Right hindlimb (tissue), 1 donor: Measurements from ENCODE around the gene ZNF831.

Source experiments
- DNase-seq: peaks from one replicate; pipeline ENCODE4 v3.0.0-alpha.2; 2018

Gene ZNF831

GRCh38 chr20:59157961-59158541 lies 5.6 kb upstream of the ZNF831 start:
- DNase-seq: no peak

- DNase-seq: no peak
Measured at GRCh38 chr20:59158673-59159072, 4.9 kb upstream of the ZNF831 start.

DNA sequence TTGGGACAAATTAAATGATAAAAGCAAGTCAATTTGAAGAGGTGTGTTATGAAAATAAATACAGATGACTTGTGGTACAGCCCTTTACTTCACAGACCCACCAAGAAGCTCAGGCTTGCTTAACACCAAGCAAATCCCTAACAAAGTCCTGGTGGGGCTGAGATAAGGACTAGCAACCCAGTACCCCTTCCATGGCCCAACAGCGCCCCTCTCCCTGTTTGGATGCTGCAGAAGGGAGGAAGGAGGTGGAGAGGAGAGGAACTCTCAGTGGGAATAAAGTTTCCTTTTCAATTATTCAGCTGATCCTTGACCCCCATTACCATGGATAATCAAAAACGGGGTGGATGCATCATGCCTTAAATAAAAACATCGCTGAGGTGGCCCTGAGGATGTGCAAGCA lies 4.5 kb upstream of the ZNF831 start:
- no peak for DNase-seq

DNA sequence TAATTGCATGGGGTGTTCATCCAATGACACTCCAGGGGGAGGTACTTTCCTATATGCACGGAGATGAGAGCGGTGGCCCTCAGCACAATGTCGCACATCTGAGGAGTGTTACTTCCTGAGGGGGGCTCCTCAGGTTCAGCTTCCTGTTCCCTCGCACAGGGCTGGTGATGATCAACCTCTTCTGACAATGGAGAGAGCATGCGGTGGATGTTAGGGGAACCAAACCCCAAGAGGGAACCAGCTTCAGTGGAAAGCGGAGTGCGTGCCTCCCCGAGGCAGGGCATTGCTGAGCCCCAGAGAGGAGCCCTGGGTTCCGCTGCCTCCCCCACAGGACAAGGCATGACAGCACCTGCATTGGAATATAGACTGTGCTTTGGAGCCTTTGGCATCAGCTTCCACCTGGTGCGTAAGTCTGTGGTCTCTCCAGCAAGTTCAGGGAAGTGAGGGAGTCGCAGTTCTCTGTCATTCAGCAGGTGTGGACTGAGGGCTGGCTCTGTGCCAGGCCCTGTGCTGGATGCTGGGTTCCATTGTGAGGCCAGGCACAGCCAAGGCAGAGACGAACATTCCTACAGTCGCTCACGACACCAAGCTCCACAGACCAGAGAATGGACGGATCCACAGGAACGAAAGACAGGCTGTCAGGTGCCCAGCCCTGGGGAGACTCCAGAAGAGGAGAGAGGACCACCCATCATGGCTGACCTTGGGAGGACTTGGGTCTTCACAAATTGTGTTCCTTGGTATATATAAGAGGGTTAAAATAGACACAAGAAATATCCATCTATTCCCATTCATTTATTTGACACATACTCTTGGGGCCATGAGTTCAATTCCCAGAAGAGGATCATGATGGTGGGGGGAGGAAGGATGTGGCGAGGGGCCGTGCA lies 3.9 kb upstream of the ZNF831 start:
- no peak for DNase-seq

GRCh38 chr20:59160389-59161115 lies 3.1 kb upstream of the ZNF831 start:
- DNase-seq: no peak

GRCh38 chr20:59161721-59162120 lies 1.9 kb upstream of the ZNF831 start:
- DNase-seq: no peak

- DNase-seq: no peak
Measured at GRCh38 chr20:59164686-59165391, 1.2 kb downstream of the ZNF831 start.

DNA sequence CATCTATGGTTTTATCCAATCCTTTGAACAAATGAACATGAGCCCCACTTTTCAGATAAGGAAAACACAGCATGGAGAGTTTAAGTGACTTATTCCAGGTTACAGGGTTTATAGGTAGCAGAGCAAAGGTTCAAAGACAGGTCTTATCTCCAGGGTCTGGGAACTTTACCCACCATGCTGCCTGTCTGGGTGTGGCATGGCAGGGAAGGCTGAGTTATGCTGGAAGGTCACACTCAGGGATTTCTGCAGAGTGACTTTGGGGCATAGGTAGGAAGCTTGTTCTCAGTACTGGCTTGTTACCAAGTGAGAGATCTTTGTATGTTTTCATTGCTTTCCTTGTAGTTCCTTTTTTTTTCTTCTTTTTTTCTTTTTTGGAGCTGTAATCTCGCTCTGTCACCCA lies 1.8 kb downstream of the ZNF831 start:
- no peak for DNase-seq

DNA sequence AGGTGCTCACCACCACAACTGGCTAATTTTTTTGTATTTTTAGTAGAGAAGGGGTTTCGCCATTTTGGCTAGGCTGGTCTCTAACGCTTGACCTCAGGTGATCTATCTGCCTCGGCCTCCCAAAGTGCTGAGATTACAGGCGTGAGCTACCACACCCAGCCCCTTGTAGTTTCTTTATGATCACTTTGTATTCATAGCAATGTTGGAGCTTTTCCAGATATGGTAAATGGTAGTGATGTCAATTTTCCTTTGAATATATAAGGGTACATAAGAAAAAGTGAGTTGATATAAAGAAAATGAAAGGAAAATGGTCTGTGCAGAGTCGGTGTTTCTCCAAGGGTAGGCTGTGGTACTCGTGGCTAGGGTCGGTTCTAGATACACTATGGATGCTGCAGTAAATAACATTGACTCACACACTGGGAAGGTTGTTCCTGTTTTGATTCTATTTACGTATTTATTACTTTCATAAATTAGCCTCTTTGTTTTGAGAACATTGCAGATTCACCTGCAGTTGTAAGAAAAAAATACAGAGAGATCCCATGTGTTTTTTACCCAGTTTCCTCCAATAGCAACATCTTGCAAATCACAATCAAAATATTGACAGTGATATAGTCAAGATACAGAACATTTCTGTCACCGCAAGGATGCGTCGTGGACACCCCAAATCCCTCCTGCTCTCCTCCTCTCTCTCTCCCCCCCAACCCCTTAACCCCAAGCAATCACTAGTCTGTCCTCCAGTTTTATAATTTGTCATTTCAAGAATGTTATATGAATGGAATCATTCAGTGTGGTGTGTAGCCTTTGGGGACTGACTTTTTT lies 2.5 kb downstream of the ZNF831 start:
- DNase-seq: no peak

GRCh38 chr20:59170406-59171349 lies 7.1 kb downstream of the ZNF831 start:
- DNase-seq: no peak

- DNase-seq: no peak
Measured at GRCh38 chr20:59171986-59172385, 8.4 kb downstream of the ZNF831 start.

DNA sequence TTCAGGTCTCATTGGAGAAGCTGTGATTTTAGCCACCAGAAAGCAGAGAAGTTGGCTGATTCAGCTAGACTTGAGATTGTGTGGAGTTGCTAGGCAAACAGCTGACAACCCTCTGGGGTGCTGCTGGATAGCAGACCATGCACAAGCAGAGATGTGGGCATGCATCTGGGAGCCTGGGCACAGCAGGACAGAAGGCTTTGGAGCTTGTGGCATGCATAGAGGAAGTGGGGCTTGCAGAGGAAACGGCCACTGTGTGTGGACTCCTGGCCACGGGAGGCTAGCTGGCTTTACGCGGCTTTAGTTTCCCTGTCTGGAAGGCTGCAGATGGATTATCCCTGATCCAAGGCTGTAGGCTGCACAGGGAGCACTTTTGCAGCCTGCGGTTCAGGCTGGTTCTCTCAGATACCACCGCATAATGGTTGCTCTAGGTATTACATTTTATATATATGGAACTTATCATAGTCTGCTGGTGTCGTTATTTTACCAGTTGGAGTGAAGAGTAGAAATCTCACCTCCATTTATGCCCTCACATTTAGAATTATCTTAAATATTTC lies 10.4 kb downstream of the ZNF831 start:
- DNase-seq: no peak

GRCh38 chr20:59175002-59175401 lies 11.4 kb downstream of the ZNF831 start:
- DNase-seq: no peak

GRCh38 chr20:59175861-59176260 lies 12.2 kb downstream of the ZNF831 start:
- DNase-seq: no peak

DNA sequence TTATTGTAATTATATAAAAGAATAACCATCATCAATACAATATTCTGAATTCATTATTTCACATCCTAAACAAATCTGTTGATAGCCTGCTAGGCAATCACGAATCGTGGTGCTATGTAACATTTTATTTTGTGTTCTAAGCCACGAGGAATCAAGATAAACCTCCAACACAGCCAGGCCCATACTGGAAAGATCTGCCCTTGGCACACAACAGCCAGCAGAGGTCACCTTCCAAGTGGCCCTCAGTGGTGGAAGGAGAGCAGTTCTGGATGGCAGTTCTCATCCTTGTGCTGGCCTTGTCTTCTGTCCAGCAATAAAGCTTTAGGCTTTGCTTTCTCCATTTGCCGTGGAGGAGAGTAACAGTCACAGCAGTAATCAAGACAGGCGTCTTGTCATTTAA lies 13.2 kb downstream of the ZNF831 start:
- DNase-seq: no peak

DNA sequence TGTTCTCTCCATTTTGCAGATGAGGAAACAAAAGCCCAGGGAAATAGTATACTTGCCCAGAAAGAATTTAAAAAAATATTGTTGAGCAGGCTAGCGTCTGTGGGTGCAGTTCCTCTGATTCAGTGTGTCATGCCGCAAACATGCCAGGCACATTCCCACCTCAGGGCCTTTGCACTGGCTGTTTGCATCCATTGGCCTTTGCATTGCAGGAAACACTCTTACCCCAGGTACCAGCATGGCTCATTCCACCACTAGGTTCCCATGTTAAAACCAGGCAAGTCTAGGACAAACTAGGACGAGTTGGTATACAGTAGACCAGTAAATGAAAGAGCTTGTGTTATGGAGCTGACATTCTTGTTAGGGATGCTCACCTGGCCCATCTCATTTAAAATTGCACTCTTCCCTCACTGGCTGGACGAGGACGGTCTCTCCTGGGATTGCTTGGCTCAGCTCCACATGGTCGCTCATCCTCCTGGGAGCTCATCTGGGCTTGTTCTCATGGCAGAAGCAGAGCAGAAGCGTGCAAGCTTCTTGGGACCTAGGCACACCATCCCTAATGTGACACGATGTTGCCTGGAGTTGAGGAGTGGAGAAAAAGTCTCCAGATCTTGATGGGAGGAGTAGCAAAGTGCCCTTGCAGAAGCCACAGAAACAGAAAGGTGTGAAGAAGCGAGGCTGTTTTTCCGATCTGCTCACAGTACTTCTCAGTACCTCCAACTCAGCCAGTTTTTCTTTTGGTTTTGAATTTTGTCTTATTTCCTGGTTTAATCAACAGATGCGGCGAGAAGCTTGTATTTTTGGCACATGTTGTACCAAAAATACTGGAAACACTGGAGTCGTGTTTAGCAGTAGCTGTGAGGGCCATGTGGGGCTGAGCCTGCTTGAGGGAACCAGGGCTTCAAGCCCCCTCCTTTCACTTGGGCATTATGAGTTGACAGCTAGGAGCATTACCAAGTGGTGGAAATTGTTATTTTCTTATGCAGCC lies 13.9 kb downstream of the ZNF831 start:
- DNase-seq: no peak

GRCh38 chr20:59178983-59179595 lies 15.5 kb downstream of the ZNF831 start:
- no peak for DNase-seq

GRCh38 chr20:59179988-59180387 lies 16.4 kb downstream of the ZNF831 start:
- DNase-seq: no peak

GRCh38 chr20:59181936-59182335 lies 18.3 kb downstream of the ZNF831 start:
- no peak for DNase-seq
